Activated T-cell treated with anti-CD3 and anti-CD28 coated beads, Interleukin-2, amount 50 U/mL, for 4 hours (primary cell): Measurements from ENCODE around the gene KCNQ1. TPM values are rescaled to one million over a fixed set of nuclear protein-coding genes. Genes with fewer than 3 reads are reported as not detected.

ENCODE experiments used
- ATAC-seq, 2 donors: fragments of 200-7000 bp; cut with Tn5 transposase; one replicate each; pipeline ENCODE4 v1.10.0; 2021
- DNase-seq: peaks from one replicate; pipeline ENCODE4 v3.0.0-alpha.2; 2020
- H3K27me3 Mint-ChIP-seq: one replicate; pipeline ENCODE4 v1.8.0; 2021; ENCODE audit warnings: low read depth, mixed read lengths
- H3K36me3 Mint-ChIP-seq: one replicate; pipeline ENCODE4 v1.8.0; 2022; ENCODE audit warnings: mixed read lengths; ENCODE audit not compliant: insufficient read depth
- H3K4me1 Mint-ChIP-seq: one replicate; pipeline ENCODE4 v1.8.0; 2021; ENCODE audit warnings: low read depth, mixed read lengths
- H3K4me3 Mint-ChIP-seq: one replicate; pipeline ENCODE4 v1.8.0; 2021; ENCODE audit warnings: mild to moderate bottlenecking, moderate library complexity, mixed read lengths
- H3K9me3 Mint-ChIP-seq: one replicate; pipeline ENCODE4 v1.8.0; 2021; ENCODE audit warnings: mixed read lengths
- total RNA-seq, 3 donors: library from RNA; stranded (reverse); gene quantifications; one replicate each; pipeline ENCODE4 v1.2.1, GENCODE V29; 2021

The KCNQ1 gene
- total RNA-seq, 3 donors from 2014 or later: 2.3 to 3.0 (median 2.8) TPM

- Mint-ChIP-seq H3K9me3 (no peaks in the 10 kb centered on the region), H3K27me3 (no peaks in the 10 kb centered on the region), H3K4me3 (no peak overlapping the region), H3K36me3 (no peaks in the 10 kb centered on the region), H3K4me1 (no peaks in the 10 kb centered on the region)
- no peak for ATAC-seq
- DNase-seq: no peak
These were observed 290.3 kb downstream of the KCNQ1 start for GRCh38 chr11:2735053-2735589.

GRCh38 chr11:2736577-2737225, 291.9 kb downstream of the KCNQ1 start:
- Mint-ChIP-seq H3K9me3 (no peaks in the 10 kb centered on the region), H3K4me1 (no peaks in the 10 kb centered on the region), H3K36me3 (no peaks in the 10 kb centered on the region), H3K4me3 (no peak overlapping the region), H3K27me3 (no peaks in the 10 kb centered on the region)
- ATAC-seq: no peak
- DNase-seq: no peak

DNA sequence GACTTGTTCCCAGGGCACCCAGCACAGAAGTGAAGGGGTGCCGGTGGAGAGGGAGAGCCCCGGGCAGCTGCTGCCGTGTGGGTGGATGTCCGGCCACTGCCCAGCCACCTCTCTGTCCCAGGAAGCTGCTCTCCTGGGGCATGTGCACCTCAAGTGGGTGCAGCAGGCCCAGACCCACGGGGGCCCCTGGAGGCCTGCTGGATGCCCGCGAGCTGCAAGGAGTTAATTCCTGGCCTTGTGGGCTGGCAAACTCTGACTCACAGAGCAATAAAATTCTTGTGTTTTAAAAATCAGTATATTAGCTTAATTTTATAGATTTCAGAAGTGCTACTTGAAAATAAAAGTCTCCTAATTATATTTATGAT, 292.4 kb downstream of the KCNQ1 start:
- H3K9me3 Mint-ChIP-seq: no peaks in the 10 kb centered on the region
- no peaks in the 10 kb centered on the region for H3K4me1 Mint-ChIP-seq
- no peaks in the 10 kb centered on the region for H3K27me3 Mint-ChIP-seq
- H3K36me3 Mint-ChIP-seq: no peaks in the 10 kb centered on the region
- DNase-seq (no peak), ATAC-seq (no peak)
- no peak overlapping the region for H3K4me3 Mint-ChIP-seq

DNA sequence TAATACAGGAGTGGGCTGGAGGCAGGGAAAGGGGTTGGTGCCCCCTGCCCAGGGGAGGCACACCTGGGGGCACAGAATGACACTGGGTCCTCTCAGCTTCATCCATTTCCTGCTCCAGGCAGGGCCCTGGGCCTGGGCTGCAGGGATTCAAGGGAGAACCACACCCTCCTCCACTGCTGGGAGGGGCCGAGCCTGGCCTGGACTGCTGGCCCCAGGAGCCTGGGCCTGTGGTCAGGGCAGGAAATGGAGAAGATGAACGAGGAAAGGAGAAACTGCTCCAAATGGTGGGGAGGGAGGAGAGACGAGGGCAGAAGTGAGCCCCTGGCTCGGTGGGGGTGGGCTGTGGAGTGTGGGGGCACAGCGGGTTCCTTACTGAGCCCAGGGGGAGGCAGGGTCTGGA, 293.1 kb downstream of the KCNQ1 start:
- Mint-ChIP-seq H3K4me3 (no peak overlapping the region), H3K4me1 (no peaks in the 10 kb centered on the region), H3K36me3 (no peaks in the 10 kb centered on the region), H3K9me3 (no peaks in the 10 kb centered on the region), H3K27me3 (no peaks in the 10 kb centered on the region)
- no peak for DNase-seq
- no peak for ATAC-seq

GRCh38 chr11:2738551-2739431, 294.0 kb downstream of the KCNQ1 start:
- Mint-ChIP-seq H3K36me3 (no peaks in the 10 kb centered on the region), H3K4me1 (no peaks in the 10 kb centered on the region), H3K4me3 (no peak overlapping the region), H3K27me3 (no peaks in the 10 kb centered on the region), H3K9me3 (no peaks in the 10 kb centered on the region)
- DNase-seq (no peak), ATAC-seq (no peak)

- Mint-ChIP-seq H3K4me1 (no peaks in the 10 kb centered on the region), H3K27me3 (no peaks in the 10 kb centered on the region), H3K9me3 (no peaks in the 10 kb centered on the region), H3K4me3 (no peak overlapping the region), H3K36me3 (no peaks in the 10 kb centered on the region)
- no peak for DNase-seq
- ATAC-seq: no peak
These were observed 294.9 kb downstream of the KCNQ1 start for GRCh38 chr11:2739531-2740274.

DNA sequence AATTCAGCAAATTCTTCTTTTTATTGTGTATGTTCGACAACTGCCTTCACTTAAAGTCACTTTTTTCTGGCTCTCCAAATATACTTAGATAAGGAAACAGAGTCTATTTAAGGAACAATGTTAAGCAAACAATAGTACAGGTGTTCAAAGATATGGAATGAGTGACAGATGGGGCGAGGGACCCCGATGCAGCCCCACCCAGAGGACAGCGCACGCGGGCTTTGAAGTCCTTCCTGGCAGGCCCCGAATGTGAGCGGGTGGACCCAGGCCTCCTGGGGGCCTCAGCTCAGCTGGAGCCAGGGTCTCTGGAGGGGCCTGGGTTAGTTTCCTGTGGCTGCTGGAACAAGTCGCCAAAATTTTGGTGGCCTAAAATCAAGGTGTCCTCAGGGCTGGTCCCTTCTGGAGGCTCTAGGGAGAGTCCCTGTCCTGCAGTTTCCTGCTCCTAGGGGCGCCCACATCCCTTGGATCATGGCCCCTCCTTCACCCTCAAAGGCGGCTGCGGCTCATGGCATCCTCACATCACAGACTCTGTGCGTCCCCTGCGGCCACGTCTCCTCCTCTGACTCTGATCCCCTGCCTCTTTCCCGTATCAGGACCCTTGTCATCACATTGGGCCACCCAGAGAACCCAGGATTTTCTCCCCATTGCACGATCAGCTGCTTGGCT, 295.6 kb downstream of the KCNQ1 start:
- ATAC-seq: no peak
- Mint-ChIP-seq H3K36me3 (no peaks in the 10 kb centered on the region), H3K9me3 (no peaks in the 10 kb centered on the region), H3K27me3 (no peaks in the 10 kb centered on the region), H3K4me3 (no peak overlapping the region), H3K4me1 (no peaks in the 10 kb centered on the region)
- DNase-seq: no peak

GRCh38 chr11:2741006-2741376, 296.2 kb downstream of the KCNQ1 start:
- Mint-ChIP-seq H3K9me3 (no peaks in the 10 kb centered on the region), H3K4me3 (no peak overlapping the region), H3K27me3 (no peaks in the 10 kb centered on the region), H3K36me3 (no peaks in the 10 kb centered on the region), H3K4me1 (no peaks in the 10 kb centered on the region)
- ATAC-seq (no peak), DNase-seq (no peak)

DNA sequence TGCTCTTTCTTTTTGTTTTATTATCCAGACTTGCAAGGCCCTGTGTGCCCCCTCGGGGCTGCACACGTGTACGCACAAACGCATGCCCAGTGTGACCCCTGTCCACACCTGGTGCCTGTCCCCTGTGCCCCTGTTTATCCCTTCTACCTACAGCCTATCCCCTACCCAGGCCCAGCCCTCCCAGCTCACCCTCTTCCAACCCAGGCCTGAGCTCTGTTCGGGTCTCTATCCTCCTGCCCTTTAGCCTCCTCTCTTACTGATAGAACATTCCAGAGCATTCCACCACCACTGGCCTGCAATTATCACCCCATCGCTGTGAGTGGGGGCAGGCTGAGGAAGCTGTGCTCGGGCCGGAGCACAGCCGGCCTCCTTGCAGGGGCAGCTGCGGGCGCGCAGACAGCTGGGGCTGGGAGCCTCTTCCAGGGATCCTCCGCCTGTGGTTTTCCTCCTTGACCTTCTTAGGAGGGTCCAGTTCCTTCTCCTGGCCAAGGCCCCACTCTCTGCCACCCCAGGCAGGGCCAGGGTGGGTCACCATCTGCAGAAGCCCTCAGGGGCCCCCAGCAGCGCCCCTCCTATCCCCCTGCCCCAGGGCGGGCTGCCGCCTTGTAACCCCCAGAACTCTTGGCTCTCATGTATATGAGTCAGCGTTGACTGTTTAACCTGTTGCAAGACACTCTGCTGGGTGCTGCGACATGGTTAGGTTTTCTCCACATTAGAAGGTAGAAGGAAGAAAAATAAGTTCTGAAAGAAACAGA, 296.7 kb downstream of the KCNQ1 start:
- H3K36me3 Mint-ChIP-seq: no peaks in the 10 kb centered on the region
- DNase-seq (no peak), ATAC-seq (no peak)
- no peak overlapping the region for H3K4me3 Mint-ChIP-seq
- H3K27me3 Mint-ChIP-seq: no peaks in the 10 kb centered on the region
- no peaks in the 10 kb centered on the region for H3K9me3 Mint-ChIP-seq
- no peaks in the 10 kb centered on the region for H3K4me1 Mint-ChIP-seq

DNA sequence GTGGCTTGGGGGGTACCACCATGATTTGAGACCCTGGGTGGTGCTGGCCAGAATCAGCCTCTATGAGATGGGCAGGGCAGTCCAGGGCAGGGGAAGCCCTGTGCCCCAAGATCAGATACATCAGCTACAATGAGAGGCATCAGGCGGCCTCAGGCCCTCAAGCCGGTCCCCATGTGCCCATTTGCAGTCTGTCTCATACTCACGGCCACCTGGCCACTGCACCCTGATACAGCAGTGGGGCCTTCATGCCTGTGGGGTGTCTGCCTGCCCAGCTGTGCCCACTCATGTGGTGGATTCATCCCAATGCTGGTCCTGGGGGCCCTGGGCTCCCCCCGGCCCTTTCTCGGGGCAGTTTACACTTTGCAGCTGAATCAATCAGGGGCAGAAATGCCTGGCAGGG, 297.4 kb downstream of the KCNQ1 start:
- no peak overlapping the region for H3K4me3 Mint-ChIP-seq
- DNase-seq (no peak), ATAC-seq (no peak)
- no peaks in the 10 kb centered on the region for H3K9me3 Mint-ChIP-seq
- H3K27me3 Mint-ChIP-seq: no peaks in the 10 kb centered on the region
- H3K36me3 Mint-ChIP-seq: no peaks in the 10 kb centered on the region
- no peaks in the 10 kb centered on the region for H3K4me1 Mint-ChIP-seq

- H3K27me3 Mint-ChIP-seq: no peaks in the 10 kb centered on the region
- DNase-seq: no peak
- no peak overlapping the region for H3K4me3 Mint-ChIP-seq
- ATAC-seq: no peak
- no peaks in the 10 kb centered on the region for H3K4me1 Mint-ChIP-seq
- no peaks in the 10 kb centered on the region for H3K36me3 Mint-ChIP-seq
- H3K9me3 Mint-ChIP-seq: no peaks in the 10 kb centered on the region
These were observed 298.0 kb downstream of the KCNQ1 start for GRCh38 chr11:2742611-2743426.

GRCh38 chr11:2743427-2744110, 298.8 kb downstream of the KCNQ1 start:
- Mint-ChIP-seq H3K4me3 (no peak overlapping the region), H3K36me3 (no peaks in the 10 kb centered on the region), H3K9me3 (no peaks in the 10 kb centered on the region), H3K4me1 (no peaks in the 10 kb centered on the region), H3K27me3 (no peaks in the 10 kb centered on the region)
- ATAC-seq (no peak), DNase-seq (no peak)
